Measurements from ENCODE around the gene C20orf173. TPM values are rescaled to one million over a fixed set of nuclear protein-coding genes. Genes with fewer than 3 reads are reported as not detected.

Gene C20orf173
- total and polyA plus RNA-seq, 2 of the 13 experiments (the other 11 are each of a cell fraction or from before 2014, with no cell fraction given): not detected

GRCh38 chr20:35555951-35556645, 26.6 kb upstream of the C20orf173 start:
- no peak overlapping the region for H3K27ac ChIP-seq (ENCODE audit: extremely low read length, insufficient read depth, low read length)
- H3K4me1 ChIP-seq (ENCODE audit: insufficient read depth, low read length): peaks cover 9% of the 10 kb centered on the region; the same call in 1 of the 2 replicates
- ChIA-PET POLR2A (interaction anchor here (1.6 kb wide), 1 partner anchor 14 kb away, joined by 7 read pairs; the partner anchor contains the start of gene ERGIC3), CTCF (ENCODE audit: low intra/inter-chr PET ratio, low total read pairs) (no interaction called here)
- in situ Hi-C loops (cut with HindIII; ENCODE audit: extremely low pct_ligation_motif_present, low pct_unique_long_range_greater_than_20kb): no loop called here
- FAIRE-seq (no peak), DNase-seq (ENCODE audit: low spot score) (no peak), ATAC-seq (no peak)
- BruUV-seq (replicated peaks): no TSS peak
- H2AFZ ChIP-seq (ENCODE audit: low read length): no peak overlapping the region
- H3K27me3 ChIP-seq (ENCODE audit: control insufficient read depth in 1 of 2, insufficient read depth in 2 of 2, low read length in 2 of 2): no peaks in the 10 kb centered on the region
- no peak overlapping the region for H3K4me2 ChIP-seq (ENCODE audit: low read depth, low read length)
- peaks cover 34 to 72% of the 10 kb centered on the region in 2 experiments for H3K36me3 ChIP-seq (replicated peaks in 1 of 2; ENCODE audit: control insufficient read depth in 1 of 2, insufficient read depth in 2 of 2, low read length in 2 of 2)
- H3K4me3 ChIP-seq (replicated peaks in 1 of 3; ENCODE audit: insufficient read depth in 1 of 3, low read depth in 2 of 3, low read length in 3 of 3): no peak overlapping the region
- intact Hi-C loops (cut with micrococcal nuclease; ENCODE audit: unreplicated experiment): no loop called here
- no peaks in the 10 kb centered on the region for H3K9me3 ChIP-seq (ENCODE audit: low read length)
- H3K79me2 ChIP-seq (ENCODE audit: insufficient read depth, low read length): no peaks in the 10 kb centered on the region
- no peak overlapping the region for H3K9ac ChIP-seq (ENCODE audit: insufficient read depth, low read depth, low read length)
- 98% methylated on average over 21 of the region's 21 CpGs for WGBS (ENCODE audit: low lambda C conversion rate)
- no peaks in the 10 kb centered on the region for H4K20me1 ChIP-seq (ENCODE audit: insufficient read depth, low read length)
- TF ChIP-seq NR2F6 (IDR thresholded peaks at IDR 0.05) (no peak), NR2F6 (CRISPR knock-in tag; IDR thresholded peaks at IDR 0.05) (no peak), ZNF251 (CRISPR knock-in tag; IDR thresholded peaks at IDR 0.05) (no peak), ZNF318 (CRISPR knock-in tag; IDR thresholded peaks at IDR 0.05) (no peak), ZHX2 (IDR thresholded peaks at IDR 0.05; ENCODE audit: low read depth) (no peak), ZHX2 (CRISPR knock-in tag; IDR thresholded peaks at IDR 0.05; ENCODE audit: borderline replicate concordance) (no peak), MAFG (CRISPR knock-in tag; IDR thresholded peaks at IDR 0.05) (no peak), HNF4A (CRISPR knock-in tag; IDR thresholded peaks at IDR 0.05) (no peak), HNF1B (CRISPR knock-in tag; IDR thresholded peaks at IDR 0.05) (no peak)
